HCT116 (cell line): ENCODE measurements around the gene PBX1.

ENCODE experiments used
- CBX3 ChIP-seq: IDR thresholded peaks from 2 replicates; pipeline ENCODE4 v1.6.1; 2012; ENCODE audit warnings: low read depth
- EZH2 ChIP-seq: fragments of 200-600 bp; sonication (generic); IDR thresholded peaks from 2 replicates; pipeline ENCODE4 v1.6.1; 2017; ENCODE audit warnings: antibody characterized with exemption, mixed run types
- EZH2phosphoT487 ChIP-seq: fragments of 200-600 bp; IDR thresholded peaks from 2 replicates; pipeline ENCODE4 v1.6.1; 2018; ENCODE audit warnings: antibody characterized with exemption, borderline replicate concordance
- JUND ChIP-seq: IDR thresholded peaks from 2 replicates; pipeline ENCODE4 v1.6.1; 2012
- POLR2A ChIP-seq: IDR thresholded peaks from 2 replicates; pipeline ENCODE4 v1.7.0; 2011; ENCODE audit warnings: borderline replicate concordance; ENCODE audit not compliant: insufficient read depth, insufficient read length; ENCODE audit errors: extremely low read depth
- POLR2AphosphoS5 ChIP-seq: IDR thresholded peaks from 2 replicates; pipeline ENCODE4 v1.6.1; 2011; ENCODE audit warnings: mild to moderate bottlenecking, low read depth, low read length, moderate library complexity
- SP1 ChIP-seq: IDR thresholded peaks from 2 replicates; pipeline ENCODE4 v1.6.1; 2012; ENCODE audit warnings: low read depth
- ZFX ChIP-seq: fragments of 450-650 bp; IDR thresholded peaks from 2 replicates; pipeline ENCODE4 v1.6.1; 2017
- TF ChIP-seq, protein P1 (sequence below), 3 experiments: fragments of 200-600 bp in 1 of 3; sonication (generic) in 1 of 3; IDR thresholded peaks in 2 of 3; conservative IDR thresholded peaks in 1 of 3; 2 replicates each; pipeline ENCODE4 v1.5.1; 2012 to 2017; ENCODE audit warnings: low read depth in 2 of 3, low read length in 2 of 3, antibody characterized with exemption in 1 of 3, borderline replicate concordance in 1 of 3, control low read depth in 1 of 3, mild to moderate bottlenecking in 1 of 3, mixed read lengths in 1 of 3, mixed run types in 1 of 3, moderate library complexity in 1 of 3; ENCODE audit not compliant: insufficient read depth in 1 of 3
- TF ChIP-seq, protein P2 (sequence below): IDR thresholded peaks from 2 replicates; pipeline ENCODE4 v1.6.1; 2012; ENCODE audit warnings: low read depth
- TF ChIP-seq, protein P3 (sequence below): IDR thresholded peaks from 2 replicates; pipeline ENCODE4 v1.6.1; 2012

DNA sequence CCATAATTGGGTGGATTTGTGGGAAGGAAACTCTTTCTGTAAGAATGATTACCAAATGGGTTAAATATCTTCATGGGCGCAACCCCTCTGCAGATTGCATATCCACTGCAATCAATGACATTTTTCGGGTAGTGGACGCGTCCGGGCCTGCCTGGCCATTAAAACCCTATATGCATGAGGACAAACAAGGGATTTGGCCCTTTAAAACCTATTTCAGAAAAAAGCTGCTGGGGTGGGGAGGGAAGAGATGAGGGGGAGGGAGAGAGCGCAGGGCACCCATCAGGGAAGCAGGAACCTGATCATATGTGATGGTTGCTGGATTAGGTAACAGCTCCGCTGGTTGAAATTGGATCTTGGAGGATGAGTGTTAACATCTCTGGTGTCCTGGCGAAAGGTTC lies 228.8 kb downstream of the PBX1 start:
- TF ChIP-seq, protein P1, sequence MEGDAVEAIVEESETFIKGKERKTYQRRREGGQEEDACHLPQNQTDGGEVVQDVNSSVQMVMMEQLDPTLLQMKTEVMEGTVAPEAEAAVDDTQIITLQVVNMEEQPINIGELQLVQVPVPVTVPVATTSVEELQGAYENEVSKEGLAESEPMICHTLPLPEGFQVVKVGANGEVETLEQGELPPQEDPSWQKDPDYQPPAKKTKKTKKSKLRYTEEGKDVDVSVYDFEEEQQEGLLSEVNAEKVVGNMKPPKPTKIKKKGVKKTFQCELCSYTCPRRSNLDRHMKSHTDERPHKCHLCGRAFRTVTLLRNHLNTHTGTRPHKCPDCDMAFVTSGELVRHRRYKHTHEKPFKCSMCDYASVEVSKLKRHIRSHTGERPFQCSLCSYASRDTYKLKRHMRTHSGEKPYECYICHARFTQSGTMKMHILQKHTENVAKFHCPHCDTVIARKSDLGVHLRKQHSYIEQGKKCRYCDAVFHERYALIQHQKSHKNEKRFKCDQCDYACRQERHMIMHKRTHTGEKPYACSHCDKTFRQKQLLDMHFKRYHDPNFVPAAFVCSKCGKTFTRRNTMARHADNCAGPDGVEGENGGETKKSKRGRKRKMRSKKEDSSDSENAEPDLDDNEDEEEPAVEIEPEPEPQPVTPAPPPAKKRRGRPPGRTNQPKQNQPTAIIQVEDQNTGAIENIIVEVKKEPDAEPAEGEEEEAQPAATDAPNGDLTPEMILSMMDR (IDR thresholded peaks at IDR 0.05 in 2 of 3, conservative IDR thresholded peaks at IDR 0.05 in 1 of 3; ENCODE audit: borderline replicate concordance in 1 of 3, insufficient read depth in 1 of 3, low read depth in 2 of 3, low read length in 2 of 3), result no peak
- TF ChIP-seq SP1, result no peak
- no peak for TF ChIP-seq POLR2AphosphoS5
- TF ChIP-seq, protein P2, sequence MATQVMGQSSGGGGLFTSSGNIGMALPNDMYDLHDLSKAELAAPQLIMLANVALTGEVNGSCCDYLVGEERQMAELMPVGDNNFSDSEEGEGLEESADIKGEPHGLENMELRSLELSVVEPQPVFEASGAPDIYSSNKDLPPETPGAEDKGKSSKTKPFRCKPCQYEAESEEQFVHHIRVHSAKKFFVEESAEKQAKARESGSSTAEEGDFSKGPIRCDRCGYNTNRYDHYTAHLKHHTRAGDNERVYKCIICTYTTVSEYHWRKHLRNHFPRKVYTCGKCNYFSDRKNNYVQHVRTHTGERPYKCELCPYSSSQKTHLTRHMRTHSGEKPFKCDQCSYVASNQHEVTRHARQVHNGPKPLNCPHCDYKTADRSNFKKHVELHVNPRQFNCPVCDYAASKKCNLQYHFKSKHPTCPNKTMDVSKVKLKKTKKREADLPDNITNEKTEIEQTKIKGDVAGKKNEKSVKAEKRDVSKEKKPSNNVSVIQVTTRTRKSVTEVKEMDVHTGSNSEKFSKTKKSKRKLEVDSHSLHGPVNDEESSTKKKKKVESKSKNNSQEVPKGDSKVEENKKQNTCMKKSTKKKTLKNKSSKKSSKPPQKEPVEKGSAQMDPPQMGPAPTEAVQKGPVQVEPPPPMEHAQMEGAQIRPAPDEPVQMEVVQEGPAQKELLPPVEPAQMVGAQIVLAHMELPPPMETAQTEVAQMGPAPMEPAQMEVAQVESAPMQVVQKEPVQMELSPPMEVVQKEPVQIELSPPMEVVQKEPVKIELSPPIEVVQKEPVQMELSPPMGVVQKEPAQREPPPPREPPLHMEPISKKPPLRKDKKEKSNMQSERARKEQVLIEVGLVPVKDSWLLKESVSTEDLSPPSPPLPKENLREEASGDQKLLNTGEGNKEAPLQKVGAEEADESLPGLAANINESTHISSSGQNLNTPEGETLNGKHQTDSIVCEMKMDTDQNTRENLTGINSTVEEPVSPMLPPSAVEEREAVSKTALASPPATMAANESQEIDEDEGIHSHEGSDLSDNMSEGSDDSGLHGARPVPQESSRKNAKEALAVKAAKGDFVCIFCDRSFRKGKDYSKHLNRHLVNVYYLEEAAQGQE, result no peak
- TF ChIP-seq, protein P3, sequence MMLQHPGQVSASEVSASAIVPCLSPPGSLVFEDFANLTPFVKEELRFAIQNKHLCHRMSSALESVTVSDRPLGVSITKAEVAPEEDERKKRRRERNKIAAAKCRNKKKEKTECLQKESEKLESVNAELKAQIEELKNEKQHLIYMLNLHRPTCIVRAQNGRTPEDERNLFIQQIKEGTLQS, result no peak
- no peak for TF ChIP-seq ZFX
- no peak for TF ChIP-seq POLR2A
- no peak for TF ChIP-seq EZH2phosphoT487
- no peak for TF ChIP-seq JUND
- TF ChIP-seq CBX3, result no peak
- no peak for TF ChIP-seq EZH2
